AG08396 (cell line): ENCODE measurements around the gene MPZL2.

Source experiments
- DNase-seq: peaks from one replicate; pipeline ENCODE4 v3.0.0; 2012; ENCODE audit warnings: low spot score, mixed read lengths

The MPZL2 gene

GRCh38 chr11:118219732-118220131, 44.4 kb downstream of the MPZL2 start:
- DNase-seq, result no peak

GRCh38 chr11:118219244-118219643, 44.9 kb downstream of the MPZL2 start:
- DNase-seq, result no peak

DNA sequence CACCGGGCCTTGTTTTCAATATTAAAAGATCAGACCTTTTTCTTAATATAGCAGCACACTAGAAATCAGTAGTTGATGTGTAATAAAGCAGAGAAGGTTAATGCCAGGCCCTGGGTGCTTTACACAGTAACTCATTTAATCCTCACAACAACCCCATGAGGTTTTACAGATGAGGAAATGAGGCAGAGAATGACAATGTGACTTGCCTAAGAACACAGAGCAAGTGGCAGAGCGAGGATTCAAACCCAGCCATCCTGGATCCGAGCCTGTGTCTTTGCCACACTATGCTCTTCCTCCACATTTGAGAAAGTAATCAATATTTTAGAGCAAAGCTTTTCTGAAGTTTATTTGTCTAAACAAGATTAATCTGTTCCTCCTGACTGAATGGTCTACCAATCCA, 46.5 kb downstream of the MPZL2 start:
- DNase-seq, result no peak

- no peak for DNase-seq
These were observed 47.2 kb downstream of the MPZL2 start for GRCh38 chr11:118216621-118217481.

- no peak for DNase-seq
These were observed 48.3 kb downstream of the MPZL2 start for GRCh38 chr11:118215765-118216164.

GRCh38 chr11:118215262-118215661, 48.8 kb downstream of the MPZL2 start:
- no peak for DNase-seq

DNA sequence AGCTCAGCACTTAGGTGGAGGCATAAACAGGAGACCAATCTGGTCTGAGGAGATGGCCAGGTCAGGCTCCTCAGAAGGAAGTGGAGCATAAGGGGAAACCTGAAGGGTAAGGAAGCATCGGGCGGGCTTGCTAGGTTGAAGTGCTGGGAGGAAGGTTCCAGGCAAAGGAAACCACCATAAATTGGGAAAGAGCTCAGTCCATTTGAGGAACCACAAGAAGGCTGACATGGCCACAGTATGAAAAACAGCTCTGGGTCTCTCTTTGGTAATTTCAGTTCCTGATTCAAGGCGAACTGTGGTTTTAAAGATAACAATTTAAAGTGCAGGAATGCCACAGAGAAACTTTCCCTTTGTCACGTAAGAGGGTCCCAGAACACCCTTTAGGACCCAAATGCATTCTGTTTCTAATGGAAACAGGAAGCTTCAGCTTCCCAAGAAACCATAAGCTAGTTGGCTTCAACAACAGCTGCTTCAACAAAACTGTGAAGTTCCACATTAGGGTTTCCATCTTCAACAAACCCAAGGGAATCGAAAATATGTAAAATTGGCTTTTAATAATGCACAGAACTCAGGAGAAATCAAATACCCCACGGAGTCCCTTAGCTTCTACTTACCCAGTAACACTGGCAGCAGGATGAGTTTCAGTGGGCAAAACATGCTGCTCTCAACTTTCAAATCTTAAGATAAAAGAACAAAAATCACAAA, 49.7 kb downstream of the MPZL2 start:
- no peak for DNase-seq

- no peak for DNase-seq
These were observed 50.3 kb downstream of the MPZL2 start for GRCh38 chr11:118213781-118214180.

DNA sequence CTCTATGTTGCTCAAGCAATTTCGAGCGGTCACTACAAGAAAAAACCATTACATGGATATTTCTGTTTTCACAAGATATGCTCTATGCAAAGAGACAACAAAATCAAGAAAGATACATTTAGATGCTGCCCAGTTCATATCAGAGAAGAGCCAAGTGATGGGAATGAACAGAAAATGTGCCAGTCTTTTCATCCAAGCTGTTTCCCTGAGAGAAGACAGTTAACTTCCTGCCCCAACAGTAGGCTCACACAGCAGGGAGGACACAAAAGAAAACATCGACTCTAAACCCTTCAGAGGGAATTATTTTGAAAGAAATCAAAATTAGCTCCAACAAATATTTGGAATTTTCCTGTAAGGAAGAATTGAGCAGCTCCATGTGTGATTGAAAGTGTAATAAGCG, 50.9 kb downstream of the MPZL2 start:
- DNase-seq, result no peak

GRCh38 chr11:118212781-118213191, 51.3 kb downstream of the MPZL2 start:
- no peak for DNase-seq

DNA sequence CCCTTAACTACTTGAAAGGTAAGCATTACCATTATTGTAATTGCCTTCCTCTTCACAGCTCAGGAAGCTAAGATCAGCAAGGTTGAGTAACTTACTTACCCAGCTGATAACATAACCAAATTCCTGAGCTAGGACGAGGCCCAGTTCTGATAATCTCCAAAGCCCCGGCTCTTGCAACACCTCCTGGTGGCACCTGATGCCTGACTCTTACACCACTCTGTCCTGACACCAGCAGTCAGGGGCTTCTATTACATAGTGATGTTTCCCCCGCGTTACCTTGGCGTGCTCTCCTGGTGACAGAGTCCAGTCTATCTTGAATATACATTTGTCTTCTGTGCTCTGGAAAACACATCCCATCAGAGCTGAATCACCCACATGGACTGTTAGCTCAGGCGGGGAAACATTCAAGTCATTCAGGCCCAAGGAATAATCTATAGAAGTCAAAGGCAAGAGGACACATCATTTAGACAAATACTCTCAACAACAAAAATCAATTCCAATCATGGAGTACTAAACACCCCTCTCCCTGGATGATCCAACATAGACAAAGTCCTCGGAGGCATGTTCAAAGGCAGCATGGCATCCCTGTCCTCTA, 51.9 kb downstream of the MPZL2 start:
- DNase-seq, result no peak

- no peak for DNase-seq
These were observed 53.1 kb downstream of the MPZL2 start for GRCh38 chr11:118211006-118211405.

DNA sequence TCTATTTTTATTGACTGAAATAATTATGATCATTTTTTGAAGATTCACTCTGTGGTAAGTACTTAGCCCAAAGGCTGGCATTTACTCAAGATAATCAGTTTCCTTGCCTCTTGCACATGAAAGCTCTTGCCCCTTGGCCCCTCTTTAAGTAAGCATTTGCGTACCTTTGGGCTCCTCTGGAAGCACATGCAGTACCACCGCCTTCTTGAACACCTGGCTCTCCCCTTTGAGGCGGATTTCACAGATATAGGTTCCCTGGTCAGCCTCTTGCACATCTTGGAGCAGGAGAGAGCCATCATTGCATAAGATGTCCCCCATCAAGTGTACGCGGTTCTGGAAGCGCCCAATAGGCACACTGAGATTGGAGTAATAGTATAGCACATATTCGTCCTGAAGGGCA, 53.8 kb downstream of the MPZL2 start:
- DNase-seq, result no peak

DNA sequence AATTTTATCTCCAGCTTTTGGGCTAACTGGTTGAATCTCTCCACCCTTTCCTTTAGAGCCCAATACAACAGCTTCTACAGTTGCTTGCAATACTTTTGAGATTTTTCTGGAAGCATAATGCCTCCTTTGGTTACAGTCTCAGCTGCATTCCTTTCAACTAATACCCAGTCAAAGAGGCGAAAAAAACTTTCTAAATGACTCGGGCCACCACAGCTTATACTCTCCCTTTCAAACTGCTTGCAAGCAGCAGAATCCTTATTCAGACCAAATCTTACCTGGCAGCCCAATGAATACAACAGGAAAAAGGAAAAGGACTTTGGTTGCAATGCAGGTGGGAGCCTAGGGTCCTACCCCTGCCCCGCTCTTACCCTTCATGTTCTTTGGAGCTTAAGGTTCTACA, 55.1 kb downstream of the MPZL2 start:
- no peak for DNase-seq

DNA sequence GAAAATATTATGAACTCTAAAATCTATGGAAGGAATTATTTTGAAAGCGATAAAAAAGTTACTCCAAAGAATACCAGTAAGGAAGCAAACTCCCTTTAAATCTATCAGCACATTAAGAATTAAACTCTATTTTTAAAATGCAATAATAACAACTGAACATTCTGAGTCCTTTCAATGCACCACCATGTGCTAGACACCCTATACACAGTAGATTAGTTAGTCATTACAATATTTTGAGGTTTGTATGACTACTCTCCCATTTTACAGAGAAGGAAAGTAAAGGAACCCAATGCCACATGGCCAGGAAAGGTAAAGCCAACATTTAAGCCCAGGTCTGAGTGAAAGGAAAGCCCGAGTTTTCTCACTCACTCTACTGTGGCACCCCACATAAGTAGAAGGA, 57.0 kb downstream of the MPZL2 start:
- no peak for DNase-seq

DNA sequence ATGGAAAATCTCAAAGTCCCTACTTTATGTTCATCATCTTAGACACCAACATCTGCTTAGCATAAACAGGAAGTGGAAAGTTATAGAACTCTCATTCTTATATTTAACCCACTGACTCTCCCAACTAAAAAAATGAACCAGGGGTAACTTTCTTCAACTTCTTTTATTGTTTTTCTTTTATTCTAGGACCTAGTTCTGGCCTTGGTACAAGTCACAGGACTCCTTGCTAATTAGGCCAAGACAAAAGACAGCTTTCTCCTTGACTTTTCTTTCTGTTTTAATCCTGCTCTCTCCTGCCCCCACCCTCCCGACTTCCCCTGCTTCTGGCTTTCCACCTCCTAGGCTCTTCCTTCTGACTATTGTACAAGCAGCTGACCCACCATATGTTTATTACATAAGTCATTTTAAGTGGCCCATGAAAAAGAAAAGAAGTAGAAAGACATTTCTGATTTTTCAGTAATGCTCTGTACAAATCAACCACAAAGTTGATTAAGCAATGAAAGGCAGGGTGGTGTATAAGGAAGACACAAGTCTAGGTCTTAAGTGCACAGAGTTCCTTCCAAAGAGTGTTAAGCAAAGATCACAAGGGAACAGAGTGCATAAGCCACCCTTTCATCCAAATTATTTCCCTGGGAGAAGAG, 57.6 kb downstream of the MPZL2 start:
- no peak for DNase-seq

DNA sequence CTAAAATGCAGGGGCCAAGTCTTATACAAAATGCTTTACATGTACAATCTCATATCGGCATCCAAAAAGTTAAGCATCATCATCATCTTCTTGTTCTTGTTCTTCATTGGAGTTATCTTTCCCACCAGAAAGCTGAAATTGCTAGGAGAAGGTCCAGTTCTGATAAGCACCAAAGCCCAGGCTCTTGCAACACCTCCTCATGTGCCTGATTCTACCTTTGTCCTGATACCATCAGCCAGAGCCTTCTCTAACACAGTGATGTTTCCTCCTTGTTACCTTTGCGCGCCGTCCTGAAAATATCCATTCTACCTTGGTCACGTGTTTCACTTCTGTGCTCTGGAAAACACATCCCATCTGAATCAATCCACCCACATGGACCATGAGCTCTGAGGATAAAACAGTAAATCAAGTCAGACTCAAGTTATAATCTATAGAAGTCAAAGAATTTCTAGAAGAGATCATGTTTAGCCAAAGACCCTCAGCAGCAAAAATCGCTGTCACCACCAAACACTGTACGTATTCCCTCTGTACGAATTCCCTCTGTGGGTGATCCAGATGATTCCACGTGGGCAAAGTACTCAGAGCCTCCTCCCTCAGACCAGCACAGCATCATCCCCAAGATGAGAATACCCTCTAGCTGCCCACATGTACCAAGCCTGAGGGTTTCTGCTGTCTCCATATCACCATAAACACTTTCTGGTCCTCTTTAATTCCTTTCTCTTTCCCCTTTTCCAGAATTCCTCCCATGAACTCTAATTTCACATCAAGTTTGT, 58.3 kb downstream of the MPZL2 start:
- DNase-seq, result no peak
